ENCODE measurements around the gene KCNB1.

KCNB1 gene

GRCh38 chr20:49405696-49406095 is 76.8 kb downstream of the KCNB1 start:
- TF ChIP-seq MYC (IDR thresholded peaks at IDR 0.05; ENCODE audit: low read depth, low read length), result no peak
- no peak for TF ChIP-seq MAX (IDR thresholded peaks at IDR 0.05; ENCODE audit: low read depth, low read length)
- TF ChIP-seq POLR2A (IDR thresholded peaks at IDR 0.05; ENCODE audit: extremely low read depth, insufficient read length), result no peak
- no peak for TF ChIP-seq CTCF (IDR thresholded peaks at IDR 0.05; ENCODE audit: low read depth, low read length)
- no peak overlapping the region for H3K4me3 ChIP-seq (ENCODE audit: low read depth, low read length)
- no peak for DNase-seq (ENCODE audit: low read depth)

- no peak overlapping the region for H3K4me3 ChIP-seq (ENCODE audit: low read depth, low read length)
- DNase-seq (ENCODE audit: low read depth), result no peak
- TF ChIP-seq MYC (IDR thresholded peaks at IDR 0.05; ENCODE audit: low read depth, low read length), result no peak
- TF ChIP-seq POLR2A (IDR thresholded peaks at IDR 0.05; ENCODE audit: extremely low read depth, insufficient read length), result no peak
- TF ChIP-seq CTCF (IDR thresholded peaks at IDR 0.05; ENCODE audit: low read depth, low read length), result no peak
- TF ChIP-seq MAX (IDR thresholded peaks at IDR 0.05; ENCODE audit: low read depth, low read length), result no peak
Observed at GRCh38 chr20:49405062-49405683, 77.3 kb downstream of the KCNB1 start.

- DNase-seq (ENCODE audit: low read depth), result no peak
- TF ChIP-seq MAX (IDR thresholded peaks at IDR 0.05; ENCODE audit: low read depth, low read length) (no peak), MYC (IDR thresholded peaks at IDR 0.05; ENCODE audit: low read depth, low read length) (no peak), CTCF (IDR thresholded peaks at IDR 0.05; ENCODE audit: low read depth, low read length) (no peak), POLR2A (IDR thresholded peaks at IDR 0.05; ENCODE audit: extremely low read depth, insufficient read length) (no peak)
- H3K4me3 ChIP-seq (ENCODE audit: low read depth, low read length), result no peak overlapping the region
Observed at GRCh38 chr20:49404461-49404860, 78.0 kb downstream of the KCNB1 start.

GRCh38 chr20:49403911-49404310 is 78.6 kb downstream of the KCNB1 start:
- no peak for TF ChIP-seq CTCF (IDR thresholded peaks at IDR 0.05; ENCODE audit: low read depth, low read length)
- TF ChIP-seq MAX (IDR thresholded peaks at IDR 0.05; ENCODE audit: low read depth, low read length), result no peak
- no peak for TF ChIP-seq MYC (IDR thresholded peaks at IDR 0.05; ENCODE audit: low read depth, low read length)
- TF ChIP-seq POLR2A (IDR thresholded peaks at IDR 0.05; ENCODE audit: extremely low read depth, insufficient read length), result no peak
- no peak for DNase-seq (ENCODE audit: low read depth)
- no peak overlapping the region for H3K4me3 ChIP-seq (ENCODE audit: low read depth, low read length)

GRCh38 chr20:49403012-49403411 is 79.5 kb downstream of the KCNB1 start:
- H3K4me3 ChIP-seq (ENCODE audit: low read depth, low read length), result no peak overlapping the region
- TF ChIP-seq MYC (IDR thresholded peaks at IDR 0.05; ENCODE audit: low read depth, low read length) (no peak), MAX (IDR thresholded peaks at IDR 0.05; ENCODE audit: low read depth, low read length) (no peak), POLR2A (IDR thresholded peaks at IDR 0.05; ENCODE audit: extremely low read depth, insufficient read length) (no peak), CTCF (IDR thresholded peaks at IDR 0.05; ENCODE audit: low read depth, low read length) (no peak)
- no peak for DNase-seq (ENCODE audit: low read depth)

Measured in NB4 (cell line).